ENCODE results near the gene CDON.

DNA sequence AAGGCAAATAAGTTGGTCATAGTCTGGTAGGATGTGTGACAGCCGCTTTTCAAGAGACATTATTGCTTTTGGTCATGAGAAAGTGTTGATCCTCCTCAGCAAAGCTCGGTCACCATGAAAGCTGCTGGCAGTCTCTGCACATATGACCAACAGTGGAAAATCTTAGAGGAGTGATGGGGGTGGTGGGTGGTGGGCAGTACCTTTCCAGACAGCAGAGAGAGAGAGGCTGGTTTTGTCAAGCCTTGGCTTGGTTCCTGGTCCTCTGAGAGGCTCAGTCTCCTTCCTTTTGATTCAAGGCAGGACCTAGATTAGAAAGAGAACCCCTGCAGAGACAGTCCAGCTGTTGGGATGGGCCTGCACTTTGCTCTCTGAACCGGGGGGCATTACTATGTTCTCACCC is 136.9 kb downstream of the CDON start:
- TF ChIP-seq, protein P1, sequence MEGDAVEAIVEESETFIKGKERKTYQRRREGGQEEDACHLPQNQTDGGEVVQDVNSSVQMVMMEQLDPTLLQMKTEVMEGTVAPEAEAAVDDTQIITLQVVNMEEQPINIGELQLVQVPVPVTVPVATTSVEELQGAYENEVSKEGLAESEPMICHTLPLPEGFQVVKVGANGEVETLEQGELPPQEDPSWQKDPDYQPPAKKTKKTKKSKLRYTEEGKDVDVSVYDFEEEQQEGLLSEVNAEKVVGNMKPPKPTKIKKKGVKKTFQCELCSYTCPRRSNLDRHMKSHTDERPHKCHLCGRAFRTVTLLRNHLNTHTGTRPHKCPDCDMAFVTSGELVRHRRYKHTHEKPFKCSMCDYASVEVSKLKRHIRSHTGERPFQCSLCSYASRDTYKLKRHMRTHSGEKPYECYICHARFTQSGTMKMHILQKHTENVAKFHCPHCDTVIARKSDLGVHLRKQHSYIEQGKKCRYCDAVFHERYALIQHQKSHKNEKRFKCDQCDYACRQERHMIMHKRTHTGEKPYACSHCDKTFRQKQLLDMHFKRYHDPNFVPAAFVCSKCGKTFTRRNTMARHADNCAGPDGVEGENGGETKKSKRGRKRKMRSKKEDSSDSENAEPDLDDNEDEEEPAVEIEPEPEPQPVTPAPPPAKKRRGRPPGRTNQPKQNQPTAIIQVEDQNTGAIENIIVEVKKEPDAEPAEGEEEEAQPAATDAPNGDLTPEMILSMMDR (IDR thresholded peaks at IDR 0.05; ENCODE audit: insufficient read depth, low read length, poor library complexity, severe bottlenecking) = no peak
- no peak for TF ChIP-seq EZH2phosphoT487 (conservative IDR thresholded peaks at IDR 0.05; ENCODE audit: low read length)

Data from SU-DHL-6 (cell line).